Natural killer cell (primary cell): ENCODE results near the gene COL5A1. TPM values are rescaled to one million over a fixed set of nuclear protein-coding genes. Genes with fewer than 3 reads are reported as not detected.
"Not testable (repeated sequence)": the region's sequence is repeated elsewhere in the genome, so short reads cannot be mapped to it uniquely, and the experiment has no call there.

Experiments used
- ATAC-seq, 3 donors: fragments of 150-1000 bp in 2 of 3; fragments of 200-7000 bp in 1 of 3; cut with Tn5 transposase; 1 replicate in 1 of 3; 2 replicates in 2 of 3; pipeline ENCODE4 v1.10.0; 2021; ENCODE audit warnings: mild to moderate bottlenecking in 2 of 3, moderate library complexity in 2 of 3
- DNase-seq, 2 donors: peaks; one replicate each; pipeline versions ENCODE4 v3.0.0 to v3.0.0-alpha.2; 2013 to 2021; ENCODE audit warnings: mixed read lengths in 1 of 2
- H3K27ac ChIP-seq: one replicate; pipeline ENCODE4 v1.5.1; 2013; ENCODE audit warnings: mild to moderate bottlenecking, low read length
- H3K27me3 ChIP-seq: one replicate; pipeline ENCODE4 v1.6.1; 2013; ENCODE audit warnings: low read length; ENCODE audit not compliant: control insufficient read depth, insufficient read depth
- H3K36me3 ChIP-seq: one replicate; pipeline ENCODE4 v1.6.1; 2013; ENCODE audit warnings: low read length; ENCODE audit not compliant: control insufficient read depth, insufficient read depth
- H3K4me1 ChIP-seq: one replicate; pipeline ENCODE4 v1.6.1; 2013; ENCODE audit warnings: low read length; ENCODE audit not compliant: control insufficient read depth, insufficient read depth
- H3K4me3 ChIP-seq: one replicate; pipeline ENCODE4 v1.5.1; 2013; ENCODE audit warnings: low read length
- H3K9me3 ChIP-seq: one replicate; pipeline ENCODE4 v1.6.1; 2013; ENCODE audit warnings: low read length; ENCODE audit not compliant: control insufficient read depth, insufficient read depth
- H3K27ac Mint-ChIP-seq, 2 donors: one replicate each; pipeline ENCODE4 v1.8.0; 2022; ENCODE audit warnings: mild to moderate bottlenecking in 2 of 2, mixed read lengths in 2 of 2, moderate library complexity in 1 of 2
- H3K27me3 Mint-ChIP-seq, 2 donors: one replicate each; pipeline ENCODE4 v1.8.0; 2022; ENCODE audit warnings: low read depth in 2 of 2, mixed read lengths in 2 of 2
- H3K36me3 Mint-ChIP-seq: one replicate; pipeline ENCODE4 v1.8.0; 2022; ENCODE audit warnings: mixed read lengths
- H3K4me1 Mint-ChIP-seq, 2 donors: one replicate each; pipeline ENCODE4 v1.8.0; 2022; ENCODE audit warnings: mixed read lengths in 2 of 2
- H3K4me3 Mint-ChIP-seq: one replicate; pipeline ENCODE4 v1.8.0; 2022; ENCODE audit warnings: mild to moderate bottlenecking, moderate library complexity, mixed read lengths
- H3K9me3 Mint-ChIP-seq, 2 donors: one replicate each; pipeline ENCODE4 v1.8.0; 2022; ENCODE audit warnings: mixed read lengths in 2 of 2
- CTCF ChIP-seq: fragments of 200-600 bp; IDR thresholded peaks from one replicate; pipeline ENCODE4 v1.8.0; 2022; ENCODE audit warnings: antibody characterized with exemption
- WGBS: methylation state at CpG from one replicate; pipeline ENCODE4 v1.1.7; 2013; ENCODE audit warnings: missing lambda C conversion rate; ENCODE audit not compliant: insufficient coverage; 5-methylcytosine and 5-hydroxymethylcytosine counted together
- intact Hi-C: fragments of 100-400 bp; cut with micrococcal nuclease; formaldehyde crosslinking; loops from one replicate; pipeline ENCODE4 v1.14.2; 2022
- total RNA-seq, 4 donors: library from RNA; stranded (reverse); fragments of 120-200 nt in 1 of 4; gene quantifications; one replicate each; pipeline versions ENCODE4 v1.2.3 to v1.2.4, GENCODE V29; 2013 to 2022

COL5A1 gene
- total RNA-seq, 3 donors from 2014 or later (not counting 1 experiment from before 2014, with no cell fraction given) = 0.11 to 0.28 (median 0.23) TPM

- Histone ChIP-seq H3K36me3 (no peaks in the 10 kb centered on the region), H3K4me1 (no peaks in the 10 kb centered on the region), H3K27me3 (no peaks in the 10 kb centered on the region), H3K4me3 (no peak overlapping the region), H3K27ac (no peak overlapping the region), H3K9me3 (peaks cover 11% of the 10 kb centered on the region)
- Mint-ChIP-seq H3K36me3 (peaks cover 6% of the 10 kb centered on the region), H3K4me3 (no peak overlapping the region), H3K27me3 (peaks cover 3 to 7% of the 10 kb centered on the region in 2 donors), H3K4me1 (no peaks in the 10 kb centered on the region), H3K9me3 (peaks cover 3 to 4% of the 10 kb centered on the region in 2 donors), H3K27ac (no peak overlapping the region)
- 90% methylated on average over 7 of the region's 9 CpGs for WGBS
- intact Hi-C loops = no loop called here
- ATAC-seq = no peak
- TF ChIP-seq CTCF = no peak
- no peak for DNase-seq
Measured at GRCh38 chr9:134663753-134664415, 22.3 kb downstream of the COL5A1 start.

- WGBS = 93% methylated on average over 5 of the region's 5 CpGs
- H3K9me3 ChIP-seq = peaks cover 11% of the 10 kb centered on the region
- TF ChIP-seq CTCF = no peak
- no peak overlapping the region for H3K4me3 Mint-ChIP-seq
- no peak for ATAC-seq
- intact Hi-C loops = no loop called here
- no peaks in the 10 kb centered on the region for H3K36me3 ChIP-seq
- H3K27me3 Mint-ChIP-seq = peaks cover 6 to 7% of the 10 kb centered on the region in 2 donors
- no peak overlapping the region for H3K27ac ChIP-seq
- DNase-seq = no peak
- H3K4me3 ChIP-seq = no peak overlapping the region
- no peaks in the 10 kb centered on the region for H3K27me3 ChIP-seq
- peaks cover 6% of the 10 kb centered on the region for H3K36me3 Mint-ChIP-seq
- no peaks in the 10 kb centered on the region for H3K4me1 ChIP-seq
- H3K4me1 Mint-ChIP-seq = no peaks in the 10 kb centered on the region
- peaks cover 3 to 4% of the 10 kb centered on the region in 2 donors for H3K9me3 Mint-ChIP-seq
- H3K27ac Mint-ChIP-seq = no peak overlapping the region
Measured at GRCh38 chr9:134664446-134664845, 22.8 kb downstream of the COL5A1 start.

GRCh38 chr9:134666208-134666607 lies 24.6 kb downstream of the COL5A1 start:
- Mint-ChIP-seq H3K4me3 (no peak overlapping the region), H3K9me3 (peaks cover 0 to 4% of the 10 kb centered on the region in 2 donors), H3K36me3 (no peaks in the 10 kb centered on the region), H3K4me1 (no peaks in the 10 kb centered on the region), H3K27me3 (peaks cover 6 to 7% of the 10 kb centered on the region in 2 donors), H3K27ac (no peak overlapping the region)
- H3K4me1 ChIP-seq = no peaks in the 10 kb centered on the region
- H3K9me3 ChIP-seq = peaks cover 2% of the 10 kb centered on the region
- TF ChIP-seq CTCF = no peak
- no peaks in the 10 kb centered on the region for H3K27me3 ChIP-seq
- 73% methylated on average over 6 of the region's 6 CpGs for WGBS
- no peak overlapping the region for H3K27ac ChIP-seq
- H3K4me3 ChIP-seq = no peak overlapping the region
- ATAC-seq (no peak), DNase-seq (no peak)
- H3K36me3 ChIP-seq = no peaks in the 10 kb centered on the region
- intact Hi-C loops = no loop called here

- WGBS = 48% methylated on average over 7 of the region's 7 CpGs
- no peak for TF ChIP-seq CTCF
- H3K4me3 ChIP-seq = no peak overlapping the region
- no peak for DNase-seq
- Mint-ChIP-seq H3K4me3 (no peak overlapping the region), H3K27ac (no peak overlapping the region), H3K27me3 (peaks cover 6 to 7% of the 10 kb centered on the region in 2 donors), H3K9me3 (peaks cover 0 to 4% of the 10 kb centered on the region in 2 donors), H3K4me1 (no peaks in the 10 kb centered on the region), H3K36me3 (no peaks in the 10 kb centered on the region)
- no peak overlapping the region for H3K27ac ChIP-seq
- H3K9me3 ChIP-seq = no peaks in the 10 kb centered on the region
- H3K27me3 ChIP-seq = no peaks in the 10 kb centered on the region
- H3K4me1 ChIP-seq = no peaks in the 10 kb centered on the region
- intact Hi-C loops = no loop called here
- no peak for ATAC-seq
- no peaks in the 10 kb centered on the region for H3K36me3 ChIP-seq
Measured at GRCh38 chr9:134666831-134667230, 25.2 kb downstream of the COL5A1 start.

- H3K4me1 Mint-ChIP-seq, intact Hi-C loops, H3K36me3 ChIP-seq, ATAC-seq, H3K27ac Mint-ChIP-seq, H3K4me3 Mint-ChIP-seq, H3K9me3 Mint-ChIP-seq, H3K27ac ChIP-seq, H3K36me3 Mint-ChIP-seq, DNase-seq, H3K4me3 ChIP-seq, H3K4me1 ChIP-seq, H3K9me3 ChIP-seq, H3K27me3 ChIP-seq: not testable (repeated sequence)
- peaks cover 6 to 12% of the 10 kb centered on the region in 2 donors for H3K27me3 Mint-ChIP-seq
Measured at GRCh38 chr9:134668977-134669376, 27.4 kb downstream of the COL5A1 start.
